ENCODE results near the gene MGAT5B.

DNA sequence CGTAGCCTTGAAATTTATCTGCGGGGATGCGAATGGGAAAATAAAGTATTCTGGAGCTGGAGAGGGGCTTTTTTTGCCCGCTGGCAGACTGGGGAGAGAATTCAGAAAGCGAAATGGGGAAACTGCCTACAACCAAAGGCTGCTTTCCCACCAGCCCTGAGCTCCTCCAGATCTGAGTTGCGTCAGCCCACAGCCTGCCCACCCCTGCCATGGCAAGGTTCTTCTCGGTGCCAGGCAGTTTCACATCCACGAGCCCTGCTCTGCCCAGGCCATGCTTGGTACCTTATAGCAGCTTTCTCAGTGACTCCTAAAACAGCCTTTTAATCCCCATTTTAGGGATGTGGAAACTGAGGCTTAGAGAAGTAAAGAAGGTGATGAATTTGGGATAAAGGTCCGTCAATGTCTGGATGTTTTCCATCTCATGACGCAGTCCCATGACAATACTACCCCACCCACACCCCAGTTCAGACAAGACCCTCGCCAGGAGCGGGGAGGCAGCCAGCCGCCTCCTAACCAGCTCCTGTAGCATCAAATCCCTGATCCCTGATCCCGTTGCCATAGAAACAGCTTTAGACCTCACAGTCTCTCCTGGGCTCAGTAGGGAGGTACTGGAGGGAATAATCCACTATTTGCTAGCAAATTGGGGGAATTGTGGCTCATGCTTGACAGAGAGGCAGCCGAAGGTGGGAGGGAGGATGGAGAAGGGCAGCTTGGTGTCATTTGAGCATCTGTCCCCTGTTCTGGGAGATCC, 113.5 kb downstream of the MGAT5B start:
- TF ChIP-seq, protein P1, sequence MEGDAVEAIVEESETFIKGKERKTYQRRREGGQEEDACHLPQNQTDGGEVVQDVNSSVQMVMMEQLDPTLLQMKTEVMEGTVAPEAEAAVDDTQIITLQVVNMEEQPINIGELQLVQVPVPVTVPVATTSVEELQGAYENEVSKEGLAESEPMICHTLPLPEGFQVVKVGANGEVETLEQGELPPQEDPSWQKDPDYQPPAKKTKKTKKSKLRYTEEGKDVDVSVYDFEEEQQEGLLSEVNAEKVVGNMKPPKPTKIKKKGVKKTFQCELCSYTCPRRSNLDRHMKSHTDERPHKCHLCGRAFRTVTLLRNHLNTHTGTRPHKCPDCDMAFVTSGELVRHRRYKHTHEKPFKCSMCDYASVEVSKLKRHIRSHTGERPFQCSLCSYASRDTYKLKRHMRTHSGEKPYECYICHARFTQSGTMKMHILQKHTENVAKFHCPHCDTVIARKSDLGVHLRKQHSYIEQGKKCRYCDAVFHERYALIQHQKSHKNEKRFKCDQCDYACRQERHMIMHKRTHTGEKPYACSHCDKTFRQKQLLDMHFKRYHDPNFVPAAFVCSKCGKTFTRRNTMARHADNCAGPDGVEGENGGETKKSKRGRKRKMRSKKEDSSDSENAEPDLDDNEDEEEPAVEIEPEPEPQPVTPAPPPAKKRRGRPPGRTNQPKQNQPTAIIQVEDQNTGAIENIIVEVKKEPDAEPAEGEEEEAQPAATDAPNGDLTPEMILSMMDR (IDR thresholded peaks at IDR 0.05): no peak
- TF ChIP-seq EP300 (IDR thresholded peaks at IDR 0.05): no peak
- no peak for TF ChIP-seq POLR2AphosphoS5 (IDR thresholded peaks at IDR 0.05)

Measured in stomach (tissue), 4 donors.